GM23338 (cell line): ENCODE measurements around the gene PDE10A. TPM values are rescaled to one million over a fixed set of nuclear protein-coding genes. Genes with fewer than 3 reads are reported as not detected.

ENCODE experiments used
- ATAC-seq: fragments of 200-7000 bp; cut with Tn5 transposase; 3 replicates; pipeline ENCODE4 v1.9.1; 2020
- DNase-seq: peaks from one replicate; pipeline ENCODE4 v3.0.0-alpha.2; 2015; ENCODE audit warnings: low spot score
- H2AFZ ChIP-seq: fragments of 200-600 bp; sonication (generic); 2 replicates; pipeline ENCODE4 v1.8.0; 2016; ENCODE audit warnings: antibody characterized with exemption, mild to moderate bottlenecking, moderate library complexity
- H3F3A ChIP-seq: fragments of 200-600 bp; sonication (generic); replicated peaks from 2 replicates; pipeline ENCODE4 v1.8.0; 2017; ENCODE audit warnings: antibody characterized with exemption, mixed run types, low read depth
- H3K27ac ChIP-seq: fragments of 200-600 bp; sonication (generic); 2 replicates; pipeline ENCODE4 v1.6.1; 2016; ENCODE audit warnings: low read depth
- H3K27me3 ChIP-seq: fragments of 200-600 bp; sonication (generic); 2 replicates; pipeline ENCODE4 v1.8.0; 2016; ENCODE audit warnings: mild to moderate bottlenecking, mixed run types, moderate library complexity; ENCODE audit not compliant: insufficient read depth
- H3K36me3 ChIP-seq: fragments of 200-600 bp; sonication (generic); 2 replicates; pipeline ENCODE4 v1.8.0; 2016; ENCODE audit warnings: mild to moderate bottlenecking; ENCODE audit not compliant: insufficient read depth
- H3K4me1 ChIP-seq: fragments of 200-600 bp; sonication (generic); 2 replicates; pipeline ENCODE4 v1.8.0; 2016; ENCODE audit warnings: mild to moderate bottlenecking, moderate library complexity; ENCODE audit not compliant: insufficient read depth
- H3K4me2 ChIP-seq: fragments of 200-600 bp; sonication (generic); 2 replicates; pipeline ENCODE4 v1.7.1; 2017; ENCODE audit warnings: mixed run types
- H3K4me3 ChIP-seq: fragments of 200-600 bp; sonication (generic); 2 replicates; pipeline ENCODE4 v1.6.1; 2016; ENCODE audit warnings: mixed run types
- H3K79me2 ChIP-seq: fragments of 200-600 bp; sonication (generic); replicated peaks from 2 replicates; pipeline ENCODE4 v1.8.0; 2017; ENCODE audit warnings: mild to moderate bottlenecking; ENCODE audit not compliant: insufficient read depth
- H3K9me2 ChIP-seq: fragments of 200-600 bp; sonication (generic); 2 replicates; pipeline ENCODE4 v1.8.0; 2017; ENCODE audit not compliant: insufficient read depth
- H4K20me1 ChIP-seq: fragments of 200-600 bp; sonication (generic); replicated peaks from 2 replicates; pipeline ENCODE4 v1.8.0; 2017; ENCODE audit warnings: mild to moderate bottlenecking; ENCODE audit not compliant: insufficient read depth
- H3K27ac Mint-ChIP-seq: 2 replicates; pipeline ENCODE4 v1.8.0; 2020; ENCODE audit warnings: inconsistent platforms, mild to moderate bottlenecking, moderate library complexity, mixed read lengths
- H3K27me3 Mint-ChIP-seq: 3 replicates; pipeline ENCODE4 v1.8.0; 2022; ENCODE audit warnings: low read depth, mild to moderate bottlenecking, moderate library complexity, mixed read lengths, inconsistent platforms; ENCODE audit not compliant: insufficient read depth, poor library complexity
- H3K36me3 Mint-ChIP-seq: 3 replicates; pipeline ENCODE4 v1.8.0; 2021; ENCODE audit warnings: low read depth, mild to moderate bottlenecking, inconsistent platforms, moderate library complexity, mixed read lengths
- H3K4me1 Mint-ChIP-seq: 3 replicates; pipeline ENCODE4 v1.8.0; 2020; ENCODE audit warnings: mild to moderate bottlenecking, inconsistent platforms, mixed read lengths
- H3K4me3 Mint-ChIP-seq: 3 replicates; pipeline ENCODE4 v1.8.0; 2021; ENCODE audit warnings: moderate library complexity, mild to moderate bottlenecking, inconsistent platforms, mixed read lengths
- H3K9me3 Mint-ChIP-seq: 3 replicates; pipeline ENCODE4 v1.8.0; 2020; ENCODE audit warnings: moderate library complexity, mild to moderate bottlenecking, inconsistent platforms, mixed read lengths
- CREB1 ChIP-seq: fragments of 250-450 bp; sonication (Bioruptor Pico); IDR thresholded peaks from 2 replicates; pipeline ENCODE4 v1.5.0; 2020; ENCODE audit warnings: low read depth, mild to moderate bottlenecking, moderate library complexity
- CTCF ChIP-seq, 2 experiments: fragments of 200-600 bp in 1 of 2; sonication (generic) in 1 of 2; conservative IDR thresholded peaks; 2 replicates each; pipeline versions ENCODE4 v1.5.1 to v1.6.1; 2016 to 2017; ENCODE audit warnings: antibody characterized with exemption in 2 of 2, low read depth in 2 of 2, mild to moderate bottlenecking in 2 of 2, moderate library complexity in 1 of 2
- EZH2 ChIP-seq: fragments of 200-600 bp; sonication (generic); IDR thresholded peaks from one replicate; pipeline ENCODE4 v1.8.0; 2017; ENCODE audit warnings: antibody characterized with exemption, mild to moderate bottlenecking, low read depth; ENCODE audit not compliant: unreplicated experiment
- EZH2phosphoT487 ChIP-seq: fragments of 200-600 bp; sonication (generic); IDR thresholded peaks from one replicate; pipeline ENCODE4 v1.8.1; 2018; ENCODE audit warnings: antibody characterized with exemption; ENCODE audit not compliant: unreplicated experiment
- JUNB ChIP-seq: IDR thresholded peaks from one replicate; pipeline ENCODE4 v1.6.1; 2016; ENCODE audit warnings: antibody characterized with exemption; ENCODE audit not compliant: unreplicated experiment
- NANOG ChIP-seq: IDR thresholded peaks from 2 replicates; pipeline ENCODE4 v1.6.1; 2016; ENCODE audit warnings: antibody characterized with exemption, borderline replicate concordance
- POLR2AphosphoS5 ChIP-seq: IDR thresholded peaks from 2 replicates; pipeline ENCODE4 v1.6.1; 2016; ENCODE audit warnings: antibody characterized with exemption, low read depth
- STAT1 ChIP-seq: IDR thresholded peaks from one replicate; pipeline ENCODE4 v1.6.1; 2016; ENCODE audit warnings: antibody characterized with exemption; ENCODE audit not compliant: unreplicated experiment
- ZNF114 ChIP-seq: fragments of 250-450 bp; sonication (Bioruptor Pico); IDR thresholded peaks from 2 replicates; pipeline ENCODE4 v1.5.0; 2020; ENCODE audit warnings: mild to moderate bottlenecking, moderate library complexity
- ZNF331 ChIP-seq: fragments of 250-450 bp; sonication (Bioruptor Pico); IDR thresholded peaks from 2 replicates; pipeline ENCODE4 v1.5.0; 2020; ENCODE audit warnings: low read depth, mild to moderate bottlenecking, moderate library complexity
- polyA plus RNA-seq: library from polyadenylated mRNA; unstranded; fragments of >200 nt; fragmentation: Nextera tagmentation; extraction: Ambion mirVana; gene quantifications from 2 replicates; pipeline ENCODE4 v1.2.1, GENCODE V29; 2016
- total RNA-seq: library from RNA; depleted of rRNA; stranded (reverse); fragments of >200 nt; shearing (Covaris generic); gene quantifications from 2 replicates; pipeline ENCODE4 v1.2.3, GENCODE V29; 2014
- TF ChIP-seq, protein P1 (sequence below): IDR thresholded peaks from 2 replicates; pipeline ENCODE4 v1.6.1; 2016; ENCODE audit warnings: antibody characterized with exemption
- TF ChIP-seq, protein P2 (sequence below): IDR thresholded peaks from one replicate; pipeline ENCODE4 v1.6.1; 2018; ENCODE audit warnings: antibody characterized with exemption; ENCODE audit not compliant: unreplicated experiment
- TF ChIP-seq, protein P3 (sequence below): fragments of 250-450 bp; sonication (Bioruptor Pico); IDR thresholded peaks from 2 replicates; pipeline ENCODE4 v1.5.0; 2020; ENCODE audit warnings: mild to moderate bottlenecking, moderate library complexity

Gene PDE10A
- total and polyA plus RNA-seq, 2 experiments from 2014 or later, result 0.50 to 3.9 TPM

DNA sequence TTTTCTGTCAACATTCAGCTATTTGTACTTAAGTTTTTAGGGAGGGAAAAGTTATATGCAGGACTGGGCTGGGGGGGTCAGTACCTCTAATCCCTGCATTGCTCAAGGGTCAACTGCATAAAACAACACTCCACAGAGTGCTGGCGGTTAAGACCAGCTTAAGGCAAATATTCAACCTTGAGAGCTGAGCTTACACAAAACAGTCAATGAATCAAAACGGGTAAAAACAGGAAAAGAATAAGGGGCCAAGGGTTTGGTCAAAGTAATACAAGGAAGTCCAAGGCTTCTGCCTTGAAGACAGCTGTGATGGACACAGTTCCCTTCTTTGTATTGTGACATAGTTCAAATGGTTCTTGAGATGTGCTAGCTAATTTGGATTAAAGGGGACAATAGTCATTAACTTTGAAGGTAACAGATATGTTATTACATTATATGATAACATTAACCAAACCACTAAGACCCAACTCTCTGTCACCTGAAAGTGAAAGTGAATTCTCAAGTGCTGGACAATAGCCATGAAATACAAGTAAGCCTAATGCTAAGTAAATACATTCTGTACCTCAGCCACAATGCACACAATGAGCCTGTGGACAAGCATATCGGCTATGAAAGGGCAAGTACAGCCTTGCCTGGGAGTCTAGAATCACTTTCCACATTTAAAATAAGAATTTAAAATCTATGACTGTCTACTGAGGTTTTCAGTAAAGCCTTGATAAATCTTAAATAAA is 106.8 kb downstream of the PDE10A start:
- H3K9me3 Mint-ChIP-seq, result peaks cover 14% of the 10 kb centered on the region; the same call in 2 of the 3 replicates
- no peak overlapping the region for H3K27ac Mint-ChIP-seq
- ATAC-seq (no peak), DNase-seq (no peak)
- peaks cover 13% of the 10 kb centered on the region for H3K36me3 Mint-ChIP-seq
- Histone ChIP-seq H3K27ac (no peak overlapping the region), H3K4me1 (peaks cover 24% of the 10 kb centered on the region), H3K36me3 (no peaks in the 10 kb centered on the region), H3K9me2 (no peaks in the 10 kb centered on the region), H3K79me2 (no peaks in the 10 kb centered on the region), H3K4me3 (no peak overlapping the region), H4K20me1 (no peaks in the 10 kb centered on the region), H3K4me2 (no peak overlapping the region), H3F3A (no peaks in the 10 kb centered on the region), H3K27me3 (no peaks in the 10 kb centered on the region), H2AFZ (no peak overlapping the region)
- peaks cover 24% of the 10 kb centered on the region for H3K4me1 Mint-ChIP-seq
- no peak overlapping the region for H3K4me3 Mint-ChIP-seq
- no peaks in the 10 kb centered on the region for H3K27me3 Mint-ChIP-seq
- no peak for TF ChIP-seq ZNF114
- TF ChIP-seq EZH2, result no peak
- TF ChIP-seq NANOG, result no peak
- TF ChIP-seq CREB1 (CRISPR knock-in tag), result no peak
- TF ChIP-seq STAT1, result no peak
- no peak for TF ChIP-seq JUNB
- TF ChIP-seq ZNF331, result no peak
- no peak for TF ChIP-seq EZH2phosphoT487
- TF ChIP-seq CTCF (conservative IDR thresholded peaks at IDR 0.05; ENCODE audit: low read depth in 2 of 2), result no peak
- TF ChIP-seq, protein P1, sequence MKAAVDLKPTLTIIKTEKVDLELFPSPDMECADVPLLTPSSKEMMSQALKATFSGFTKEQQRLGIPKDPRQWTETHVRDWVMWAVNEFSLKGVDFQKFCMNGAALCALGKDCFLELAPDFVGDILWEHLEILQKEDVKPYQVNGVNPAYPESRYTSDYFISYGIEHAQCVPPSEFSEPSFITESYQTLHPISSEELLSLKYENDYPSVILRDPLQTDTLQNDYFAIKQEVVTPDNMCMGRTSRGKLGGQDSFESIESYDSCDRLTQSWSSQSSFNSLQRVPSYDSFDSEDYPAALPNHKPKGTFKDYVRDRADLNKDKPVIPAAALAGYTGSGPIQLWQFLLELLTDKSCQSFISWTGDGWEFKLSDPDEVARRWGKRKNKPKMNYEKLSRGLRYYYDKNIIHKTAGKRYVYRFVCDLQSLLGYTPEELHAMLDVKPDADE, result no peak
- TF ChIP-seq, protein P2, sequence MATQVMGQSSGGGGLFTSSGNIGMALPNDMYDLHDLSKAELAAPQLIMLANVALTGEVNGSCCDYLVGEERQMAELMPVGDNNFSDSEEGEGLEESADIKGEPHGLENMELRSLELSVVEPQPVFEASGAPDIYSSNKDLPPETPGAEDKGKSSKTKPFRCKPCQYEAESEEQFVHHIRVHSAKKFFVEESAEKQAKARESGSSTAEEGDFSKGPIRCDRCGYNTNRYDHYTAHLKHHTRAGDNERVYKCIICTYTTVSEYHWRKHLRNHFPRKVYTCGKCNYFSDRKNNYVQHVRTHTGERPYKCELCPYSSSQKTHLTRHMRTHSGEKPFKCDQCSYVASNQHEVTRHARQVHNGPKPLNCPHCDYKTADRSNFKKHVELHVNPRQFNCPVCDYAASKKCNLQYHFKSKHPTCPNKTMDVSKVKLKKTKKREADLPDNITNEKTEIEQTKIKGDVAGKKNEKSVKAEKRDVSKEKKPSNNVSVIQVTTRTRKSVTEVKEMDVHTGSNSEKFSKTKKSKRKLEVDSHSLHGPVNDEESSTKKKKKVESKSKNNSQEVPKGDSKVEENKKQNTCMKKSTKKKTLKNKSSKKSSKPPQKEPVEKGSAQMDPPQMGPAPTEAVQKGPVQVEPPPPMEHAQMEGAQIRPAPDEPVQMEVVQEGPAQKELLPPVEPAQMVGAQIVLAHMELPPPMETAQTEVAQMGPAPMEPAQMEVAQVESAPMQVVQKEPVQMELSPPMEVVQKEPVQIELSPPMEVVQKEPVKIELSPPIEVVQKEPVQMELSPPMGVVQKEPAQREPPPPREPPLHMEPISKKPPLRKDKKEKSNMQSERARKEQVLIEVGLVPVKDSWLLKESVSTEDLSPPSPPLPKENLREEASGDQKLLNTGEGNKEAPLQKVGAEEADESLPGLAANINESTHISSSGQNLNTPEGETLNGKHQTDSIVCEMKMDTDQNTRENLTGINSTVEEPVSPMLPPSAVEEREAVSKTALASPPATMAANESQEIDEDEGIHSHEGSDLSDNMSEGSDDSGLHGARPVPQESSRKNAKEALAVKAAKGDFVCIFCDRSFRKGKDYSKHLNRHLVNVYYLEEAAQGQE, result no peak
- TF ChIP-seq, protein P3, sequence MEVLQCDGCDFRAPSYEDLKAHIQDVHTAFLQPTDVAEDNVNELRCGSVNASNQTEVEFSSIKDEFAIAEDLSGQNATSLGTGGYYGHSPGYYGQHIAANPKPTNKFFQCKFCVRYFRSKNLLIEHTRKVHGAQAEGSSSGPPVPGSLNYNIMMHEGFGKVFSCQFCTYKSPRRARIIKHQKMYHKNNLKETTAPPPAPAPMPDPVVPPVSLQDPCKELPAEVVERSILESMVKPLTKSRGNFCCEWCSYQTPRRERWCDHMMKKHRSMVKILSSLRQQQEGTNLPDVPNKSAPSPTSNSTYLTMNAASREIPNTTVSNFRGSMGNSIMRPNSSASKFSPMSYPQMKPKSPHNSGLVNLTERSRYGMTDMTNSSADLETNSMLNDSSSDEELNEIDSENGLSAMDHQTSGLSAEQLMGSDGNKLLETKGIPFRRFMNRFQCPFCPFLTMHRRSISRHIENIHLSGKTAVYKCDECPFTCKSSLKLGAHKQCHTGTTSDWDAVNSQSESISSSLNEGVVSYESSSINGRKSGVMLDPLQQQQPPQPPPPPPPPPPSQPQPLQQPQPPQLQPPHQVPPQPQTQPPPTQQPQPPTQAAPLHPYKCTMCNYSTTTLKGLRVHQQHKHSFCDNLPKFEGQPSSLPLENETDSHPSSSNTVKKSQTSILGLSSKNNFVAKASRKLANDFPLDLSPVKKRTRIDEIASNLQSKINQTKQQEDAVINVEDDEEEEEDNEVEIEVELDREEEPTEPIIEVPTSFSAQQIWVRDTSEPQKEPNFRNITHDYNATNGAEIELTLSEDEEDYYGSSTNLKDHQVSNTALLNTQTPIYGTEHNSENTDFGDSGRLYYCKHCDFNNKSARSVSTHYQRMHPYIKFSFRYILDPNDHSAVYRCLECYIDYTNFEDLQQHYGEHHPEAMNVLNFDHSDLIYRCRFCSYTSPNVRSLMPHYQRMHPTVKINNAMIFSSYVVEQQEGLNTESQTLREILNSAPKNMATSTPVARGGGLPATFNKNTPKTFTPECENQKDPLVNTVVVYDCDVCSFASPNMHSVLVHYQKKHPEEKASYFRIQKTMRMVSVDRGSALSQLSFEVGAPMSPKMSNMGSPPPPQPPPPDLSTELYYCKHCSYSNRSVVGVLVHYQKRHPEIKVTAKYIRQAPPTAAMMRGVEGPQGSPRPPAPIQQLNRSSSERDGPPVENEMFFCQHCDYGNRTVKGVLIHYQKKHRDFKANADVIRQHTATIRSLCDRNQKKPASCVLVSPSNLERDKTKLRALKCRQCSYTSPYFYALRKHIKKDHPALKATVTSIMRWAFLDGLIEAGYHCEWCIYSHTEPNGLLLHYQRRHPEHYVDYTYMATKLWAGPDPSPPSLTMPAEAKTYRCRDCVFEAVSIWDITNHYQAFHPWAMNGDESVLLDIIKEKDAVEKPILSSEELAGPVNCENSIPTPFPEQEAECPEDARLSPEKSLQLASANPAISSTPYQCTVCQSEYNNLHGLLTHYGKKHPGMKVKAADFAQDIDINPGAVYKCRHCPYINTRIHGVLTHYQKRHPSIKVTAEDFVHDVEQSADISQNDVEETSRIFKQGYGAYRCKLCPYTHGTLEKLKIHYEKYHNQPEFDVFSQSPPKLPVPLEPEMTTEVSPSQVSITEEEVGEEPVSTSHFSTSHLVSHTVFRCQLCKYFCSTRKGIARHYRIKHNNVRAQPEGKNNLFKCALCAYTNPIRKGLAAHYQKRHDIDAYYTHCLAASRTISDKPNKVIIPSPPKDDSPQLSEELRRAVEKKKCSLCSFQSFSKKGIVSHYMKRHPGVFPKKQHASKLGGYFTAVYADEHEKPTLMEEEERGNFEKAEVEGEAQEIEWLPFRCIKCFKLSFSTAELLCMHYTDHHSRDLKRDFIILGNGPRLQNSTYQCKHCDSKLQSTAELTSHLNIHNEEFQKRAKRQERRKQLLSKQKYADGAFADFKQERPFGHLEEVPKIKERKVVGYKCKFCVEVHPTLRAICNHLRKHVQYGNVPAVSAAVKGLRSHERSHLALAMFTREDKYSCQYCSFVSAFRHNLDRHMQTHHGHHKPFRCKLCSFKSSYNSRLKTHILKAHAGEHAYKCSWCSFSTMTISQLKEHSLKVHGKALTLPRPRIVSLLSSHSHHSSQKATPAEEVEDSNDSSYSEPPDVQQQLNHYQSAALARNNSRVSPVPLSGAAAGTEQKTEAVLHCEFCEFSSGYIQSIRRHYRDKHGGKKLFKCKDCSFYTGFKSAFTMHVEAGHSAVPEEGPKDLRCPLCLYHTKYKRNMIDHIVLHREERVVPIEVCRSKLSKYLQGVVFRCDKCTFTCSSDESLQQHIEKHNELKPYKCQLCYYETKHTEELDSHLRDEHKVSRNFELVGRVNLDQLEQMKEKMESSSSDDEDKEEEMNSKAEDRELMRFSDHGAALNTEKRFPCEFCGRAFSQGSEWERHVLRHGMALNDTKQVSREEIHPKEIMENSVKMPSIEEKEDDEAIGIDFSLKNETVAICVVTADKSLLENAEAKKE (CRISPR knock-in tag), result no peak
- no peak for TF ChIP-seq POLR2AphosphoS5
